ENCODE measurements around the gene TXNRD2. TPM values are rescaled to one million over a fixed set of nuclear protein-coding genes. Genes with fewer than 3 reads are reported as not detected.

TXNRD2 gene
- total and polyA plus RNA-seq, 8 donors, result 9.6 to 41.6 (median 14.8) TPM

- FAIRE-seq (no peak), DNase-seq (no peak), ATAC-seq (no peak)
- H3K27ac ChIP-seq, result no peak overlapping the region
- no peaks in the 10 kb centered on the region for H3K36me3 ChIP-seq
- intact Hi-C loops (cut with DNase I), result loop anchor here in 2 of 3 donors (10.0 kb wide), 3 partner anchors 51 to 311 kb away; partner anchors contain the start of gene TANGO2 (in 1 of the 2)
- TF ChIP-seq, protein P1, sequence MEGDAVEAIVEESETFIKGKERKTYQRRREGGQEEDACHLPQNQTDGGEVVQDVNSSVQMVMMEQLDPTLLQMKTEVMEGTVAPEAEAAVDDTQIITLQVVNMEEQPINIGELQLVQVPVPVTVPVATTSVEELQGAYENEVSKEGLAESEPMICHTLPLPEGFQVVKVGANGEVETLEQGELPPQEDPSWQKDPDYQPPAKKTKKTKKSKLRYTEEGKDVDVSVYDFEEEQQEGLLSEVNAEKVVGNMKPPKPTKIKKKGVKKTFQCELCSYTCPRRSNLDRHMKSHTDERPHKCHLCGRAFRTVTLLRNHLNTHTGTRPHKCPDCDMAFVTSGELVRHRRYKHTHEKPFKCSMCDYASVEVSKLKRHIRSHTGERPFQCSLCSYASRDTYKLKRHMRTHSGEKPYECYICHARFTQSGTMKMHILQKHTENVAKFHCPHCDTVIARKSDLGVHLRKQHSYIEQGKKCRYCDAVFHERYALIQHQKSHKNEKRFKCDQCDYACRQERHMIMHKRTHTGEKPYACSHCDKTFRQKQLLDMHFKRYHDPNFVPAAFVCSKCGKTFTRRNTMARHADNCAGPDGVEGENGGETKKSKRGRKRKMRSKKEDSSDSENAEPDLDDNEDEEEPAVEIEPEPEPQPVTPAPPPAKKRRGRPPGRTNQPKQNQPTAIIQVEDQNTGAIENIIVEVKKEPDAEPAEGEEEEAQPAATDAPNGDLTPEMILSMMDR (IDR thresholded peaks at IDR 0.05), result no peak
- 95 to 96% methylated on average over 46 of the region's 46 CpGs for WGBS, 2 donors
- H3K4me3 ChIP-seq, result no peak overlapping the region
- H3K9me3 ChIP-seq, result no peaks in the 10 kb centered on the region
- H3K27me3 ChIP-seq, result no peaks in the 10 kb centered on the region
- no peaks in the 10 kb centered on the region for H3K4me1 ChIP-seq
These were observed 32.1 kb upstream of the TXNRD2 start for GRCh38 chr22:19973551-19974267.

DNA sequence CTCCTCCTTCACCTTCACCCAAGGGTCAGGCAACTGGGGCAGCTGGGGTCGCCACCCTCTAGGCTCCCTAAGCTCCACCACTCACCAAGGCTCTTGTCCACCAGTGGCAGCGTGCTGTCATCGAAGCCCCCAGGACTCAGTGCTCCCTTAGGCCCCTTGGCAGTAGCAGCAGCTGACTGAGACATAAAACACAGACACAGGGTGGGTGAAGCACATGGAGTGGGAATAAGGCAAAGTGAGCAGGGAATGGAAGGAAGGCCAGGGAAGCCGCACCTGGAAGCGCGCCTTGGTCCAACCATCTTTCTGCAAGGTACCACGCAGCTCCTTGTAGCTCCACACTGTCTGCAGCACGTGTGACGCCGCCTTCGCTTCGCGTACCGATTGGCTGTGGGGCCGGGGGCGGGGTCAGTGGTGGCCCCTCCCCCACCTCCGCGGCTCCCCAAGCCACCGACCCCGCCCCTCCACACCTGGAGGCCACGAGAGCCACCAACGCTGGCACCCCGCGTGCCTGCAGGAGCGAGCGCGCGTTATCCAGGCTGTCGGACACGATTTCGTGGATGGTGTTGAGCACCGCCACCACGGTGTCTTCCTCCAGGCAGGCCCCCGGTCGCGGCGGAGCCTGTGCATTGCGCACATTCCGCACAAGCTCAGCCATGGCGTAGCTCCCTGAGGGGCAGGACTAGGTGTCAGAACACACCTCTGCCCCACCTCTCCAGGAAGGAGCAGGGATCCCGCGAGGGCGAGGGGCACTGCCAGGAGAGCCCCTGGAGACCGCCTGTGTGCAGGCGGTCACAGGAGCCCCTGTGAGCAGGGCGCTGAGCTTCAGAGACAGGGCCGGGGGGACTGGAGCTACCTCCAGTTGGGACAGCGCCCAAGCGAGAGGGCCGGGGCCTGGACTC lies 31.3 kb upstream of the TXNRD2 start:
- Histone ChIP-seq H3K4me1 (no peaks in the 10 kb centered on the region), H3K9me3 (no peaks in the 10 kb centered on the region), H3K27me3 (no peaks in the 10 kb centered on the region), H3K27ac (no peak overlapping the region), H3K36me3 (no peaks in the 10 kb centered on the region), H3K4me3 (no peak overlapping the region)
- 89 to 91% methylated on average over 48 to 50 of the region's 50 CpGs for WGBS, 2 donors
- intact Hi-C loops (cut with DNase I), result loop anchor here in 2 of 3 donors (10.0 kb wide), 3 partner anchors 52 to 312 kb away; partner anchors contain the start of gene TANGO2 (in 1 of the 2)
- no peak for FAIRE-seq
- peak in 1 of 6 donors; percentile 45 for DNase-seq
- ATAC-seq, result no peak
- TF ChIP-seq, protein P1 (IDR thresholded peaks at IDR 0.05), result no peak

DNA sequence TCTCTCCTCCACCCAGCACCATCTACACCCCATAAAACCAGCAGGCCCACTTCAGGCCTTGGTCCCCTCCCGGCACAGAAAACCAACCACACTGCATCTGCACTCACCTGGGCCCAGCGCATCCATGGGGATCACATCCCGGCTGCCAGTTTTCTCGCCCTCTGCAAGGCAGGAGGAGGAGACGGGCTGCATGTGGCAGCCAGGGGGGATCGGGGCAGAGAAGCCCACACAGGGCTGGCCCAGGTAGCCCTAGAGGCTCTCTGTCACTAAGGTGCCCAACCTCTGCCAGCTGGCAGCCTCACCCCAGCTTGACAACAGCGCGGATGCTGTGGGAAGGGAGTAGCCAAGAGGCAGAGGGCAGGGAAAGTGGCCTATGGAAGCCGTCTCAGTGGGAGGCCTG lies 30.6 kb upstream of the TXNRD2 start:
- Histone ChIP-seq H3K27ac (no peak overlapping the region), H3K4me3 (no peak overlapping the region), H3K4me1 (no peaks in the 10 kb centered on the region), H3K36me3 (peaks cover 0 to 5% (median 0%) of the 10 kb centered on the region in 3 donors), H3K27me3 (no peaks in the 10 kb centered on the region), H3K9me3 (no peaks in the 10 kb centered on the region)
- WGBS, 2 donors, result 86 to 89% methylated on average over 9 of the region's 9 CpGs
- TF ChIP-seq, protein P1 (IDR thresholded peaks at IDR 0.05), result no peak
- no peak for FAIRE-seq
- DNase-seq, result no peak
- intact Hi-C loops (cut with DNase I), result loop anchor here in 2 of 3 donors (10.0 kb wide), 3 partner anchors 53 to 313 kb away; partner anchors contain the start of gene TANGO2 (in 1 of the 2)
- no peak for ATAC-seq

- H3K9me3 ChIP-seq, result no peaks in the 10 kb centered on the region
- FAIRE-seq, result no peak
- 73 to 79% methylated on average over 28 of the region's 28 CpGs for WGBS, 2 donors
- no peak overlapping the region for H3K4me3 ChIP-seq
- peak in 2 of 6 donors; percentile 28 to 77 for DNase-seq
- intact Hi-C loops (cut with DNase I), result loop anchor here in 2 of 3 donors (10.0 kb wide), 3 partner anchors 53 to 313 kb away; partner anchors contain the start of gene TANGO2 (in 1 of the 2)
- H3K27ac ChIP-seq, result no peak overlapping the region
- peaks cover 0 to 5% (median 0%) of the 10 kb centered on the region in 3 donors for H3K36me3 ChIP-seq
- ATAC-seq, result peak in 1 of 4 donors; percentile 2
- no peaks in the 10 kb centered on the region for H3K4me1 ChIP-seq
- H3K27me3 ChIP-seq, result no peaks in the 10 kb centered on the region
- TF ChIP-seq, protein P1 (IDR thresholded peaks at IDR 0.05), result no peak
These were observed 29.9 kb upstream of the TXNRD2 start for GRCh38 chr22:19971276-19972124.
